HL-60 (cell line): ENCODE measurements around the gene KCNG2.

Source experiments
- CTCF ChIP-seq: IDR thresholded peaks from one replicate; pipeline ENCODE4 v1.5.1; 2011; ENCODE audit warnings: low read length, control low read depth, inconsistent platforms; ENCODE audit not compliant: insufficient read depth
- GABPA ChIP-seq: IDR thresholded peaks from 2 replicates; pipeline ENCODE4 v1.6.1; 2012; ENCODE audit warnings: low read depth
- POLR2AphosphoS5 ChIP-seq: IDR thresholded peaks from 2 replicates; pipeline ENCODE4 v1.6.1; 2012; ENCODE audit warnings: low read depth

DNA sequence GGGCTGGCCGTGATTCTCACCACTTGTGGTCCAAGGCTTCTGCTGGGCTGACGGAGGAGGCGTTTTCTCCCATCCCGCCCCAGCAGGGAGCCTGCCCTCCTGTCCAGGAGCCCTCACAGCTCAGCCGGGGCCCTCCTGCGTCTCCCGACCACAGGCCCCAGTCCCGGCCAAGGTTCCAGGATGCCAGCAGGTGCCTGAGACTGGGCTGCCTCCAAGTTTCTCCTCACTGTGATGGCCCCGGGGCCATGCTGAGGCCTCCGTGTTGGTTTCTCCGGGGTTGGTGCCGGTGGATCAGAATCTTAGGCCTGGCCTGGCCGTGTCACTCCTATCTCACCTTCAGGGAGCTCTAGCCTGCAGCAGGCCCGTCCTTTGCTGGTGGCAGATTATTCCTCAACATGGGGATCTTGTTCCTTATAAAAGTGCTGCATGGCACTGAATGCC, 5.9 kb downstream of the KCNG2 start:
- no peak for TF ChIP-seq CTCF
- no peak for TF ChIP-seq POLR2AphosphoS5
- no peak for TF ChIP-seq GABPA
